MG63 (cell line): ENCODE data around the gene PRKCZ. TPM values are rescaled to one million over a fixed set of nuclear protein-coding genes. Genes with fewer than 3 reads are reported as not detected.
"Not testable (repeated sequence)": the region's sequence is repeated elsewhere in the genome, so short reads cannot be mapped to it uniquely, and the experiment has no call there.

ENCODE experiments used
- DNase-seq: peaks from one replicate; pipeline ENCODE4 v3.0.0-alpha.2; 2020
- H3K27me3 ChIP-seq: fragments of 250-450 bp; sonication (Bioruptor Pico); 2 replicates; pipeline ENCODE4 v1.5.1; 2020; ENCODE audit warnings: mild to moderate bottlenecking, moderate library complexity
- H3K36me3 ChIP-seq: fragments of 250-450 bp; sonication (Bioruptor Pico); 2 replicates; pipeline ENCODE4 v1.5.1; 2020; ENCODE audit warnings: mild to moderate bottlenecking, moderate library complexity
- H3K4me3 ChIP-seq: fragments of 250-450 bp; sonication (Bioruptor Pico); 2 replicates; pipeline ENCODE4 v1.5.1; 2020; ENCODE audit warnings: mild to moderate bottlenecking, moderate library complexity
- H3K9me3 ChIP-seq: fragments of 250-450 bp; sonication (Bioruptor Pico); 2 replicates; pipeline ENCODE4 v1.5.1; 2020; ENCODE audit warnings: mild to moderate bottlenecking, moderate library complexity
- total RNA-seq: library from RNA; depleted of rRNA; stranded (reverse); fragments of >200 nt; shearing (Covaris generic); gene quantifications from 2 replicates; pipeline ENCODE4 v1.2.3, GENCODE V29; 2014; ENCODE audit warnings: low replicate concordance

The PRKCZ gene
- total RNA-seq, 1 experiment from 2014 or later = 5.3 TPM

DNA sequence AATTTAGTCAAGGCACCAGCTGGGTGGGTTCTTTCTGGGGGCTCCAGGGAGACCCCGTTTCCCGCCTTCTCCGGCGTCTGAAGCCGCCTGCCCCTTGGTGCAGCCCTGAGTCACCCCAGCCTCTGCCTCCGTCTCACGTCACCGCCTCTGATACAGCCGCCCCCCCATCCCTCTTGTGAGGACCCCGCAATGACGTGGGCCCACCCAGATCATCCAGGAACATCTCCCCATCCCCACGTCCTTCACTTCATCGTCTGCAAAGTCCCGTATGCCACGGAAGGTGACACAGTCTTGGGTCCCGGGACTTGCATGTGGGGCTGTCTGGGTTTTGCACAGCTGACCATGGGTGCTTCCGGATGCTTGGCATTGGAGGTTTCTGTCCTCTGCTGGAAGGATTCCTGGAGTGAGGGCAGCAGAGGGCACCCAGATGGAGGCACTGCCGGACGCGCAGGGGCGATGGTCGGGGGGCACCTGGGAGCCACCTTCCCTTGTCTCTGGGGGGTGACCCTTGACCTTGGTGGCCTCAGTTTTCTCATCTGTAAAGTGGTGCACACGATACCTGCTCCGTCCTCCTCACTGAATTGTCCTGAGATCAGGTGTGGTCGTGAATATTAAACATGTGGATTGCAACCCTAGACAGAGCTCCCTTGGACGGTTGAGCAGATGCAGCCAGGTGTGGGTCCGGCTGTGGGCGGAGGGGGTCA lies 58.8 kb downstream of the PRKCZ start:
- Histone ChIP-seq H3K27me3 (no peaks in the 10 kb centered on the region), H3K4me3 (no peak overlapping the region), H3K9me3 (no peaks in the 10 kb centered on the region), H3K36me3 (no peaks in the 10 kb centered on the region)
- no peak for DNase-seq

- Histone ChIP-seq H3K4me3 (no peak overlapping the region), H3K27me3 (peaks cover 4% of the 10 kb centered on the region; the same call in 1 of the 2 replicates), H3K9me3 (no peaks in the 10 kb centered on the region), H3K36me3 (no peaks in the 10 kb centered on the region)
- DNase-seq = no peak
Observed at GRCh38 chr1:2109581-2110021, 59.4 kb downstream of the PRKCZ start.

GRCh38 chr1:2110191-2110737 lies 60.1 kb downstream of the PRKCZ start:
- DNase-seq = no peak
- Histone ChIP-seq H3K36me3 (no peaks in the 10 kb centered on the region), H3K27me3 (peaks cover 9% of the 10 kb centered on the region), H3K9me3 (no peaks in the 10 kb centered on the region), H3K4me3 (no peak overlapping the region)

DNA sequence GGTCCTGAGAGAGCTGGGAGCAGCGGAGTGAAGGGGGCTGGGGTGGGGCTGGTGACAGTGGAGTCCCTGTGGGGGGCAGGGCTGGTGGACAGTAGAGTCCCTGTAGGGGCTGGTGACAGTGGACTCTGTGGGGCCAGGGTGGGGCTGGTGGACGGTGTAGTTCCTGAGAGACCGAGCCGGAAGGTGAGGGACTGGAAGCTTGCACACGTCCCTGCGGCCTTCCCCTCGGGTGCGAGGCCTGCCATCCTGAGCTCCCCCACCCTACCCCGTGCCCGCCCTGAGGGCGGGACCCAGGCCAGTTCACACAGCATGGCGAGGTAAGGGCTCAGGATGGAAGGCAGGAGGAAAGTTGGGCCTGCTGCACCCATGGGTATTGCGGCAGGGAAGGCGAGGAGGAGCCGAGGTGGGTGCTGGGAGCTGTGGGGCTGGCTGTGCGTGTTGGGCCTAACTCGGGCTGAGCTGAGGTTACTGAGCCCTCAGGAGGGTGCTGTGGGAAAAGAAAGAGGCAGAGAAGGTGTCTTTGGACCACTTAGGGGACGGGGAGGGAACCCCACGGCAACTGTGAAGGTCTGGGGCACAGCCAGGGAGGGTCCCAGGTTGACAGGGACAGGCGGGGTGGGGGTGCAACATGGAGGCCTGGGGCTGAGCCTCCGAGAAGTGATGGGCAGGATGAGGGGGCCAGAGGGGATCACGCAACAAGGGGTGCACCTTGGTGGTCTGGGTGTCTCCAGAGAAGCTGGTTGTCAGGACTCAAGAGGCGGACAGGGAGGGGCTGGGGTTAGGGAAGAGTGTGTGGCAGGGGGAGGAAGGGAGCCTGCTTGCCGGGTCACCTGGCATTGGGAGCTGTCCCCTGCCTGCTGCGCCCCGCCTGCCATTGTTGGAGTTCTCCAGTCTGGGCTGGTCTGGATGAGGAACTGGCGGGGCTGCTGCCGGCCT lies 60.8 kb downstream of the PRKCZ start:
- Histone ChIP-seq H3K27me3 (peaks cover 17% of the 10 kb centered on the region), H3K9me3 (no peaks in the 10 kb centered on the region), H3K36me3 (no peaks in the 10 kb centered on the region), H3K4me3 (no peak overlapping the region)
- DNase-seq = no peak

GRCh38 chr1:2111674-2112035 lies 61.4 kb downstream of the PRKCZ start:
- H3K36me3 ChIP-seq = no peaks in the 10 kb centered on the region
- H3K9me3 ChIP-seq = no peaks in the 10 kb centered on the region
- no peak for DNase-seq
- no peak overlapping the region for H3K4me3 ChIP-seq
- H3K27me3 ChIP-seq = peaks cover 17% of the 10 kb centered on the region

GRCh38 chr1:2112280-2112701 lies 62.1 kb downstream of the PRKCZ start:
- DNase-seq = no peak
- H3K9me3 ChIP-seq = no peaks in the 10 kb centered on the region

DNA sequence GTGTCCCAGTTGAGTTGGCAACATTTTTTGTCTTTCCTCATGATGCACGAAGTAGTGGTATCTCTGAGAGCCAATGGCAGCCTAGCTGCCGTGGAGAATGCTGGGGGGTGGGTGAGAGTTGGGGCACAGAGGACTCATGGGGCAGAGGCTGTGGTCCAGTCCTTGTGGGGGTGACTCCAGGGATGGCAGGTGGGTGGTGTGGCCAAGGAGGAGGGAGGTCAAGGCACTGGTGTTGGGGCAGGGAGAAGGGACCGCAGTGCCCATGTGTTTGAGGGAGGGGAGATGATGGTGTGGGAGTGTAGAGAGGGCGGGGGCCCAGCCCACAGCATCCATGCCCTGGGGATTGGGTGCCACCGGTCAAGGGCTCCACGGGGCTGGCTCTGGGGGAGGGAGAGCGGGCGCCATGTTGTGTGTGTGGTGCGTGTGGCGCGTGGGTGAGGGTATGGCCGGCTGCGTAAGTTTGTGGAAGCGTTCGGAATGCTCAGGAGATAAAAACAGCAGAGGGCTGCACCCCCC lies 63.5 kb downstream of the PRKCZ start:
- no peaks in the 10 kb centered on the region for H3K36me3 ChIP-seq
- peaks cover 17% of the 10 kb centered on the region for H3K27me3 ChIP-seq
- DNase-seq = no peak

More at GRCh38 chr1:2112280-2112701, 62.1 kb downstream of the PRKCZ start:
- Histone ChIP-seq H3K27me3 (peaks cover 17% of the 10 kb centered on the region), H3K4me3 (no peak overlapping the region), H3K36me3 (no peaks in the 10 kb centered on the region)

GRCh38 chr1:2114635-2115007 lies 64.4 kb downstream of the PRKCZ start:
- not testable (repeated sequence) for H3K4me3 ChIP-seq, H3K9me3 ChIP-seq, H3K36me3 ChIP-seq, DNase-seq
- peaks cover 17% of the 10 kb centered on the region for H3K27me3 ChIP-seq

More for the DNA sequence above, 63.5 kb downstream of the PRKCZ start:
- Histone ChIP-seq H3K9me3 (peaks cover under 1% of the 10 kb centered on the region; the same call in 1 of the 2 replicates), H3K4me3 (no peak overlapping the region)

DNA sequence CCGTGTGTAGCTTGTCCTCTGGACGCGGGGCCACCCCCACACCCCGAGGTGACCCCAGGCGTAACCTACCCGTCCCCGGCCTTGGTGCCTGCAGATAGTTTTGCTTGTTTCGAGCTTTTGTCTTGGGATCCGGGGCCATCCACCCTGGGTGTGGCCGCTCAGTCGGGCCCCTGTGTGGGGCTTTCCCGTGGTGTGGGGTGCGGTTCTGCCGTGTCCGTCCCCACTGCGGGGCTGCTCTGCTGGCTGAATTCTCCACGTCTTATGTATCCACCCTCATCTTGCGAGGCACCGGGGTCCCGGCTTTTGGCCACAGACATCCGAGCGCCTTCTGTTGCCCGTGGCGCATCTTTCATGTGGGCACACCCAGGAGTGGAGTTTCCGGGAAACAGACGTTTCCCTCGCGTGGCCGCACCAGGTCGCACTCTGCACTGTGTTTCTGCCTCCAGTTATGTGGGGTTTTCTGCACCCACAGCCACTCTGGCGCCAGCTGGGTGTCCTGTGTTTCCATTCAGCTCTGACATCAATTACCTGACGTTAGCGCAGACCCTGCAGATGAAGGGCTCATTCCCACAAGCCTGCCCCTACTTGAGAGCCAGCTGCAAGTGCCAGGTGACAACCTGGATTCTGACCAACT lies 64.9 kb downstream of the PRKCZ start:
- Histone ChIP-seq H3K36me3 (no peaks in the 10 kb centered on the region), H3K9me3 (peaks cover 4% of the 10 kb centered on the region; the same call in 1 of the 2 replicates), H3K27me3 (peaks cover 17% of the 10 kb centered on the region), H3K4me3 (no peak overlapping the region)
- no peak for DNase-seq

GRCh38 chr1:2115702-2116341 lies 65.6 kb downstream of the PRKCZ start:
- H3K4me3 ChIP-seq = no peak overlapping the region
- DNase-seq = no peak
- no peaks in the 10 kb centered on the region for H3K36me3 ChIP-seq
- H3K27me3 ChIP-seq = peaks cover 17% of the 10 kb centered on the region
- peaks cover 4% of the 10 kb centered on the region; the same call in 1 of the 2 replicates for H3K9me3 ChIP-seq

DNA sequence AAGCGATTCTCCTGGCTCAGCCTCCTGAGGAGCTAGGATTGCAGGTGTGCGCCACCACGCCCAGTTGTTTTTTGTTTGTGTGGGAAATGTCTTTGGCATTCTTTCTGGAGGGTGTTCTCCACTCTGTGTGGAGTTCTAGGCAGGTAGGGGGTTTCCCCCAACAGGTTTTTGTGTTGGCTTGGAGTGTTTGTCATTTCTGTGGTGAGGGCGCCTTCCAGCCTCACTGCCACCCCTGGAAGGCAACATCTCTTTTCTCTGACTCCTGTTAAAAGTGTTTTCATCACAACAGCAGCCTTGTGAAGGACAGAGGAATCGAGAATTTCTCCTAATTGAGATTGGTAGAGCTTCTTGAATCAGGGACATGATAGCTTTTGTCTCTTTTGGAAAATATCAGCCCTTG lies 69.7 kb downstream of the PRKCZ start:
- H3K36me3 ChIP-seq = no peaks in the 10 kb centered on the region
- peaks cover 4% of the 10 kb centered on the region; the same call in 1 of the 2 replicates for H3K9me3 ChIP-seq
- no peak overlapping the region for H3K4me3 ChIP-seq
- H3K27me3 ChIP-seq = peaks cover 11% of the 10 kb centered on the region
- DNase-seq = no peak

- Histone ChIP-seq H3K4me3 (no peak overlapping the region), H3K36me3 (no peaks in the 10 kb centered on the region), H3K27me3 (no peaks in the 10 kb centered on the region; the same call in 1 of the 2 replicates), H3K9me3 (peaks cover 4% of the 10 kb centered on the region; the same call in 1 of the 2 replicates)
- no peak for DNase-seq
Observed at GRCh38 chr1:2121101-2121691, 71.0 kb downstream of the PRKCZ start.

DNA sequence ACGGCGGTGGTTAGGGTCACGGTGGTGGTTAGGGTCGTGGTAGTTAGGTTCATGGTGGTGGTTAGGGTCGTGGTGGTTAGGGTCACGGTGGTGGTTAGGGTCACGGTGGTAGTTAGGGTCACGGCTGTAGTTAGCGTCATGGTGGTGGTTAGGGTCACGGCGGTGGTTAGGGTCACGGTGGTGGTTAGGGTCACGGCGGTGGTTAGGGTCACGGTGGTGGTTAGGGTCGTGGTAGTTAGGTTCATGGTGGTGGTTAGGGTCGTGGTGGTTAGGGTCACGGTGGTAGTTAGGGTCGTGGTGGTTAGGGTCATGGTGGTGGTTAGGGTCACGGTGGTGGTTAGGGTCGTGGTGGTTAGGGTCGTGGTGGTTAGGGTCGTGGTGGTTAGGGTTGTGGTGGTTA lies 71.6 kb downstream of the PRKCZ start:
- not testable (repeated sequence) for H3K9me3 ChIP-seq, H3K27me3 ChIP-seq, DNase-seq, H3K4me3 ChIP-seq, H3K36me3 ChIP-seq

DNA sequence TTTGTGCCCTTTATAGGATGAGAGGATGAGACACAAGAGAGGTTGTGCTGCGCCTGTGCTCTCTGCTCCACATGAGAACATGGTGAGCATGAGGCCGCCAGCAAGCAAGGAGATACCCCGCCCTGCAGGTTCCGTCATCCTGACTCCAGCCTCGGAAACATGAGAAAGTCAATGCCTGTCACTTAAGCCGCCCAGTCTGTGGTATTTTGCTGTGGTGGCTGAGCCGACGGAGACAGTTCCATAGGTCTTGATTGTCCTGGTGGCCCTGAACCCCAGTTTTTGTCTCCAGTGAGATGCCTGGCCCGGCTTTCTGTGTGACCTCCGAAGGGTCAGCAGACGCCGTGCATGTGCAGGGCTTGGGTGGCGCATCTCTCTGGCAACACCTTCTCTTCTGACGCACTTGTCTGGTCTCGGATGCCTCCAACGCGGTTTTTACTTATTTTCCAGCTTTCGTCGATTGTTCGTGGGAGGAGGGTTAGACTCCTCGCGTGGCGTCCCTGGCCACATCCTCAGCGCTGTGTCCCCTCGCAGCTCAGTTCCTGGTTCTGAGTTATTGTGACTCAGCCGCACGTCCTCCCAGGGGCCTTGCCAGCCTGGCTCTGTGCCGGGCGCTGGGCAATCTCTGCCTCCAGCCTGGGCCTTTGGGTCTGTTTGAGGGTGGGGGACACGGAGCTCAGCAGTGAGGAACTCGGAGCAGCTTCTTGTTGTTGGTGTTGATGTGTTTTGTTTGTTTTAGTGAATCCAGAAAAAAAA lies 74.4 kb downstream of the PRKCZ start:
- Histone ChIP-seq H3K9me3 (0 out of 2 replicates have a peak, but pooled peaks cover 2% of the 10 kb centered on the region), H3K27me3 (no peaks in the 10 kb centered on the region), H3K4me3 (no peak overlapping the region), H3K36me3 (no peaks in the 10 kb centered on the region)
- DNase-seq = peak; percentile 38
